ENCODE results near the gene AUH. TPM values are rescaled to one million over a fixed set of nuclear protein-coding genes. Genes with fewer than 3 reads are reported as not detected.
A peak's percentile ranks its signal among the peaks of the same experiment; 100 is the strongest.

Gene AUH
- total RNA-seq, 1 experiment from 2014 or later, result 29.0 TPM

DNA sequence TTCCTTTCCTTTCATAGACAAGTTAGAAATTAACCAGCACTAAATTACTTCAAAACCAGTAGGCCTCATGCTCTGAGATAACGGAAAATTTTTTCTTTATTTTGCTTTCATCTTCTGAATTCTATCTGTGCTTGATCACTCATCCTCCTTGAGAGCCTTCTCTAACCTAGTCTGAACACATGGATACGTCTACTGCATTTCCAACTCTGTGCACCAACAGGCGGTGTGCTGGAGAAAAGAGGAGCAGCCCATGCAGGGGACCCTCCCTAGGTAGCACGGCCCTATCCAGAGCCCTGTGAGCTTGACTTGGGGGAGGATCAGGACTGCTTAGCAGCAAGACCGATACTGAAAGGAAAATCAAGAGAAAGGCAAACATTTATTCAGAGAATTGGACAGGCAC, 149.8 kb downstream of the AUH start (continued):
- TF ChIP-seq ZNF274 (IDR thresholded peaks at IDR 0.05; ENCODE audit: low read depth, low read length), result no peak
- no peak for TF ChIP-seq SRF (IDR thresholded peaks at IDR 0.05; ENCODE audit: low read depth)

DNA sequence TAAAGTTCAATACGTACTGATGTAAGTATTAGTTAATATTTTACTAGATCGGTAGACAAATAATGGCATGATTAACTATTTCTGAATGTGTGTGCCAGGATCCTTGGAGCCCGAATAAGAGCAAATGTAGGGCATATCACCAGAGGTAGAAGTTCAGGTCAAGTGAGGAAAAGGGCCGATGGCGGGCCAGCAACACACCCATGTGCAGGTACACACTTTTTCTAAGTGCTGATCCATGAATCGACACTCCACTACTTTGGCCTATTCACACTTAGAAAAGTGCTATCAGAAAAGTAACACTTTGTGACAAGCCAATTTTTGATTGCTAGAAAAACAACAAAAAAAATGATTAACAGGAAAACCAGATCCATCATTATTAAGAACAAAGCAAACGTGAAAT, 150.3 kb downstream of the AUH start:
- POLR2A ChIA-PET, result no interaction called here

More for the DNA sequence above, 150.3 kb downstream of the AUH start:
- RAD21 ChIA-PET (ENCODE audit: low non-redundant PET in 1 of 2, low total read pairs in 2 of 2, uncharacterized antibody in 2 of 2, unreplicated experiment in 2 of 2), result no interaction called here
- no peaks in the 10 kb centered on the region for H3K9me2 ChIP-seq (ENCODE audit: insufficient read depth)
- no peak overlapping the region for H2AFZ ChIP-seq (ENCODE audit: low read depth, low read length, poor library complexity, severe bottlenecking)
- H3K4me1 ChIP-seq (ENCODE audit: control insufficient read depth in 1 of 2, insufficient read depth in 2 of 2, low read length in 2 of 2), result peaks cover 2 to 24% of the 10 kb centered on the region in 2 experiments; a peak in 2 of 4 replicates
- TSS peak; percentile 12 for BruUV-seq (replicated peaks)
- ATAC-seq, result no peak
- DNase-seq (ENCODE audit: low read depth, low spot score), result no peak
- no peaks in the 10 kb centered on the region for H4K20me1 ChIP-seq (ENCODE audit: insufficient read depth)
- no peak overlapping the region for H3K4me2 ChIP-seq (ENCODE audit: low read length)
- H3K9ac ChIP-seq (ENCODE audit: low read length), result no peak overlapping the region
- CTCF ChIA-PET, result no interaction called here
- no peak overlapping the region for H3K27ac ChIP-seq (ENCODE audit: low read depth, low read length)
- H3K9me3 ChIP-seq (ENCODE audit: control insufficient read depth in 1 of 2, insufficient read depth in 1 of 2, low read depth in 1 of 2, low read length in 2 of 2), result peaks cover 0 to 4% of the 10 kb centered on the region in 2 experiments; a peak in 1 of 4 replicates
- H3K4me3 ChIP-seq (replicated peaks in 1 of 2; ENCODE audit: low read depth in 1 of 2, low read length in 2 of 2), result no peak overlapping the region
- H3K27me3 ChIP-seq (ENCODE audit: insufficient read depth, low read length), result no peaks in the 10 kb centered on the region
- no peaks in the 10 kb centered on the region for H3K79me2 ChIP-seq (ENCODE audit: insufficient read depth, low read length)
- TF ChIP-seq YY1 (IDR thresholded peaks at IDR 0.05; ENCODE audit: extremely low read depth, insufficient replicate concordance, low read depth, low read length) (no peak), CBX3 (IDR thresholded peaks at IDR 0.05; ENCODE audit: low read depth) (no peak), ZFX (IDR thresholded peaks at IDR 0.05) (no peak), SRF (IDR thresholded peaks at IDR 0.05; ENCODE audit: low read depth) (no peak), FOSL1 (IDR thresholded peaks at IDR 0.05; ENCODE audit: low read depth) (no peak)
- TF ChIP-seq, protein P1, sequence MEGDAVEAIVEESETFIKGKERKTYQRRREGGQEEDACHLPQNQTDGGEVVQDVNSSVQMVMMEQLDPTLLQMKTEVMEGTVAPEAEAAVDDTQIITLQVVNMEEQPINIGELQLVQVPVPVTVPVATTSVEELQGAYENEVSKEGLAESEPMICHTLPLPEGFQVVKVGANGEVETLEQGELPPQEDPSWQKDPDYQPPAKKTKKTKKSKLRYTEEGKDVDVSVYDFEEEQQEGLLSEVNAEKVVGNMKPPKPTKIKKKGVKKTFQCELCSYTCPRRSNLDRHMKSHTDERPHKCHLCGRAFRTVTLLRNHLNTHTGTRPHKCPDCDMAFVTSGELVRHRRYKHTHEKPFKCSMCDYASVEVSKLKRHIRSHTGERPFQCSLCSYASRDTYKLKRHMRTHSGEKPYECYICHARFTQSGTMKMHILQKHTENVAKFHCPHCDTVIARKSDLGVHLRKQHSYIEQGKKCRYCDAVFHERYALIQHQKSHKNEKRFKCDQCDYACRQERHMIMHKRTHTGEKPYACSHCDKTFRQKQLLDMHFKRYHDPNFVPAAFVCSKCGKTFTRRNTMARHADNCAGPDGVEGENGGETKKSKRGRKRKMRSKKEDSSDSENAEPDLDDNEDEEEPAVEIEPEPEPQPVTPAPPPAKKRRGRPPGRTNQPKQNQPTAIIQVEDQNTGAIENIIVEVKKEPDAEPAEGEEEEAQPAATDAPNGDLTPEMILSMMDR (IDR thresholded peaks at IDR 0.05 in 2 of 3, conservative IDR thresholded peaks at IDR 0.05 in 1 of 3; ENCODE audit: borderline replicate concordance in 1 of 3, insufficient read depth in 1 of 3, low read depth in 2 of 3, low read length in 2 of 3), result no peak
- no peaks in the 10 kb centered on the region for H3K36me3 ChIP-seq (ENCODE audit: control insufficient read depth in 1 of 2, insufficient read depth in 2 of 2, low read length in 2 of 2)
- intact Hi-C loops (cut with micrococcal nuclease), result no loop called here

Measured in HCT116 (cell line).